ENCODE data around the gene PDIA2.
A peak's percentile ranks its signal among the peaks of the same experiment; 100 is the strongest.

Gene PDIA2

GRCh38 chr16:243348-243747 is 39.6 kb upstream of the PDIA2 start:
- Histone ChIP-seq H4K5ac (ENCODE audit: low read length) (no peak overlapping the region), H3K23ac (ENCODE audit: low read length) (no peak overlapping the region), H3K56ac (ENCODE audit: low read length) (no peak overlapping the region), H3K79me1 (ENCODE audit: low read length) (no peaks in the 10 kb centered on the region), H3K18ac (ENCODE audit: low read length) (no peak overlapping the region), H3K79me2 (ENCODE audit: control insufficient read depth, insufficient read depth, low read length) (no peaks in the 10 kb centered on the region), H2AK5ac (ENCODE audit: low read length) (no peak overlapping the region), H3K9ac (ENCODE audit: low read length) (no peak overlapping the region), H3K4ac (ENCODE audit: low read depth, low read length) (no peak overlapping the region), H3K4me3 (ENCODE audit: low read length) (no peak overlapping the region), H2BK15ac (replicated peaks; ENCODE audit: low read depth) (no peak overlapping the region), H4K8ac (ENCODE audit: low read depth, low read length) (no peak overlapping the region), H3K36me3 (ENCODE audit: control insufficient read depth, insufficient read depth, low read length) (no peaks in the 10 kb centered on the region), H3K27me3 (ENCODE audit: insufficient read depth, low read length, poor library complexity) (no peaks in the 10 kb centered on the region), H2BK5ac (ENCODE audit: low read length) (no peak overlapping the region), H3K27ac (ENCODE audit: low read depth, low read length) (no peak overlapping the region), H3K4me2 (ENCODE audit: low read length) (no peak overlapping the region), H3K4me1 (ENCODE audit: control insufficient read depth, low read depth, low read length) (no peaks in the 10 kb centered on the region), H2BK120ac (ENCODE audit: low read depth, low read length) (no peak overlapping the region)
- no peak for DNase-seq
- WGBS (ENCODE audit: extremely low coverage, insufficient coverage, low lambda C conversion rate) = no CpG with 5 or more reads among the region's 4 CpGs

DNA sequence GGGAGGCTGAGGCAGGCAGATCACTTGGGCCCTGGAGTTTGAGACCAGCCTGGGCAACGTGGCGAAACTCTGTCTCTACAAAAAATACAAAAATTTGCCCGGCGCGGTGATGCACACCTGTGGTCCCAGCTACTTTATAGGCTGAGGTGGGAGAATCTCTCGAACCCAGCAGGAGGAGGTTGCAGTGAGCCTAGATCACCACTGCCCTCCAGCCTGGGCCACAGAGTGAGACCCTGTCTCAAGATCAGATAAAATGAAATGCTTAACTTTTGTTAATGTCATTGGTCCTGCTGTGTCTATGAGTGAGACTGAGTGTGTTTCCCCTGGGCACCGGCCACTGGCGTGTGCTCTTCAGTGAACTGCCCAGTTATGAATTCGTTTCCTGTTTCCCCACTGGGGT is 37.9 kb upstream of the PDIA2 start:
- H2BK15ac ChIP-seq (replicated peaks; ENCODE audit: low read depth) = no peak overlapping the region
- no peak overlapping the region for H2BK5ac ChIP-seq (ENCODE audit: low read length)
- no peaks in the 10 kb centered on the region for H3K79me2 ChIP-seq (ENCODE audit: control insufficient read depth, insufficient read depth, low read length)
- no peak overlapping the region for H4K5ac ChIP-seq (ENCODE audit: low read length)
- H3K4me1 ChIP-seq (ENCODE audit: control insufficient read depth, low read depth, low read length) = no peaks in the 10 kb centered on the region
- no peak overlapping the region for H4K8ac ChIP-seq (ENCODE audit: low read depth, low read length)
- H3K23ac ChIP-seq (ENCODE audit: low read length) = no peak overlapping the region
- no CpG with 5 or more reads among the region's 9 CpGs for WGBS (ENCODE audit: extremely low coverage, insufficient coverage, low lambda C conversion rate)
- H3K27me3 ChIP-seq (ENCODE audit: insufficient read depth, low read length, poor library complexity) = no peaks in the 10 kb centered on the region
- DNase-seq = no peak
- no peak overlapping the region for H3K27ac ChIP-seq (ENCODE audit: low read depth, low read length)
- no peak overlapping the region for H3K4me2 ChIP-seq (ENCODE audit: low read length)
- H3K36me3 ChIP-seq (ENCODE audit: control insufficient read depth, insufficient read depth, low read length) = no peaks in the 10 kb centered on the region
- no peak overlapping the region for H2BK120ac ChIP-seq (ENCODE audit: low read depth, low read length)
- H2AK5ac ChIP-seq (ENCODE audit: low read length) = no peak overlapping the region
- H3K56ac ChIP-seq (ENCODE audit: low read length) = no peak overlapping the region
- H3K9ac ChIP-seq (ENCODE audit: low read length) = no peak overlapping the region
- H3K79me1 ChIP-seq (ENCODE audit: low read length) = no peaks in the 10 kb centered on the region
- no peak overlapping the region for H3K4me3 ChIP-seq (ENCODE audit: low read length)
- no peak overlapping the region for H3K4ac ChIP-seq (ENCODE audit: low read depth, low read length)
- H3K18ac ChIP-seq (ENCODE audit: low read length) = no peak overlapping the region

DNA sequence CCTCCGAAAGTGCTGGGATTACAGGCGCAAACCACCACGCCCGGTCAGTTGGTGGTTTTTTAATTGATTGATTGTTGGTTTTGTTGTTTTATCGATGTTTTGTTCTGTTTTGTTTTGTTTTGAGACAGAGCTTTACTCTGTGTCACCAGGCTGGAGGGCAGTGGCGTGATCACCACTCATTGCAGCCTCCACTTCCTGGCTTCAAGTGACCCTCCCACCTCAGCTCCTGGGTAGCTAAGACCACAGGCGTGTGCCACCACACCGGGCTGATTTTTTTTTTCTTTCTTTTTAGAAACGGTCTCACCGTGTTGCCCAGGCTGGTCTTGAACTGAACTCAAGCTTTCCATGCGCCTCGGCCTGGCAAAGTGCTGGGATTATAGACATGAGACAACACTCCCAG is 35.9 kb upstream of the PDIA2 start:
- H2BK15ac ChIP-seq (replicated peaks; ENCODE audit: low read depth) = no peak overlapping the region
- H3K79me2 ChIP-seq (ENCODE audit: control insufficient read depth, insufficient read depth, low read length) = no peaks in the 10 kb centered on the region
- no peak overlapping the region for H3K4ac ChIP-seq (ENCODE audit: low read depth, low read length)
- no peak overlapping the region for H2BK5ac ChIP-seq (ENCODE audit: low read length)
- H4K8ac ChIP-seq (ENCODE audit: low read depth, low read length) = no peak overlapping the region
- H3K23ac ChIP-seq (ENCODE audit: low read length) = no peak overlapping the region
- DNase-seq = no peak
- H4K5ac ChIP-seq (ENCODE audit: low read length) = no peak overlapping the region
- H3K18ac ChIP-seq (ENCODE audit: low read length) = no peak overlapping the region
- no peak overlapping the region for H3K27ac ChIP-seq (ENCODE audit: low read depth, low read length)
- H3K36me3 ChIP-seq (ENCODE audit: control insufficient read depth, insufficient read depth, low read length) = no peaks in the 10 kb centered on the region
- no peak overlapping the region for H3K4me3 ChIP-seq (ENCODE audit: low read length)
- no peaks in the 10 kb centered on the region for H3K79me1 ChIP-seq (ENCODE audit: low read length)
- no peak overlapping the region for H3K56ac ChIP-seq (ENCODE audit: low read length)
- no peak overlapping the region for H3K9ac ChIP-seq (ENCODE audit: low read length)
- no peak overlapping the region for H2AK5ac ChIP-seq (ENCODE audit: low read length)
- H3K27me3 ChIP-seq (ENCODE audit: insufficient read depth, low read length, poor library complexity) = no peaks in the 10 kb centered on the region
- no peak overlapping the region for H2BK120ac ChIP-seq (ENCODE audit: low read depth, low read length)
- no CpG with 5 or more reads among the region's 12 CpGs for whole genome bisulfite sequencing (ENCODE audit: extremely low coverage, insufficient coverage, low lambda C conversion rate)
- H3K4me1 ChIP-seq (ENCODE audit: control insufficient read depth, low read depth, low read length) = no peaks in the 10 kb centered on the region
- H3K4me2 ChIP-seq (ENCODE audit: low read length) = no peak overlapping the region

- Histone ChIP-seq H3K79me2 (ENCODE audit: control insufficient read depth, insufficient read depth, low read length) (no peaks in the 10 kb centered on the region), H3K4me2 (ENCODE audit: low read length) (no peak overlapping the region), H3K23ac (ENCODE audit: low read length) (no peak overlapping the region), H3K4ac (ENCODE audit: low read depth, low read length) (no peak overlapping the region), H3K4me1 (ENCODE audit: control insufficient read depth, low read depth, low read length) (no peaks in the 10 kb centered on the region), H3K79me1 (ENCODE audit: low read length) (no peaks in the 10 kb centered on the region), H4K5ac (ENCODE audit: low read length) (no peak overlapping the region), H2AK5ac (ENCODE audit: low read length) (no peak overlapping the region), H4K8ac (ENCODE audit: low read depth, low read length) (no peak overlapping the region), H3K27me3 (ENCODE audit: insufficient read depth, low read length, poor library complexity) (no peaks in the 10 kb centered on the region), H3K56ac (ENCODE audit: low read length) (no peak overlapping the region), H3K9ac (ENCODE audit: low read length) (no peak overlapping the region), H3K27ac (ENCODE audit: low read depth, low read length) (no peak overlapping the region), H2BK15ac (replicated peaks; ENCODE audit: low read depth) (no peak overlapping the region), H3K4me3 (ENCODE audit: low read length) (no peak overlapping the region), H3K18ac (ENCODE audit: low read length) (no peak overlapping the region), H2BK120ac (ENCODE audit: low read depth, low read length) (no peak overlapping the region), H2BK5ac (ENCODE audit: low read length) (no peak overlapping the region), H3K36me3 (ENCODE audit: control insufficient read depth, insufficient read depth, low read length) (no peaks in the 10 kb centered on the region)
- no CpG with 5 or more reads among the region's 12 CpGs for WGBS (ENCODE audit: extremely low coverage, insufficient coverage, low lambda C conversion rate)
- no peak for DNase-seq
Observed at GRCh38 chr16:249431-249830, 33.5 kb upstream of the PDIA2 start.

GRCh38 chr16:252366-253337 is 30.3 kb upstream of the PDIA2 start:
- Histone ChIP-seq H3K79me1 (ENCODE audit: low read length) (no peaks in the 10 kb centered on the region), H3K27me3 (ENCODE audit: insufficient read depth, low read length, poor library complexity) (no peaks in the 10 kb centered on the region), H3K27ac (ENCODE audit: low read depth, low read length) (no peak overlapping the region), H3K18ac (ENCODE audit: low read length) (no peak overlapping the region), H3K4me1 (ENCODE audit: control insufficient read depth, low read depth, low read length) (no peaks in the 10 kb centered on the region), H3K4ac (ENCODE audit: low read depth, low read length) (no peak overlapping the region), H4K5ac (ENCODE audit: low read length) (no peak overlapping the region), H4K8ac (ENCODE audit: low read depth, low read length) (no peak overlapping the region), H3K4me2 (ENCODE audit: low read length) (no peak overlapping the region), H2BK5ac (ENCODE audit: low read length) (no peak overlapping the region), H2AK5ac (ENCODE audit: low read length) (no peak overlapping the region), H3K36me3 (ENCODE audit: control insufficient read depth, insufficient read depth, low read length) (peaks cover 3% of the 10 kb centered on the region), H2BK120ac (ENCODE audit: low read depth, low read length) (no peak overlapping the region), H3K23ac (ENCODE audit: low read length) (peak overlapping the region; percentile 57), H3K9ac (ENCODE audit: low read length) (no peak overlapping the region), H2BK15ac (replicated peaks; ENCODE audit: low read depth) (no peak overlapping the region), H3K56ac (ENCODE audit: low read length) (no peak overlapping the region), H3K79me2 (ENCODE audit: control insufficient read depth, insufficient read depth, low read length) (no peaks in the 10 kb centered on the region), H3K4me3 (ENCODE audit: low read length) (no peak overlapping the region)
- no peak for DNase-seq
- WGBS (ENCODE audit: extremely low coverage, insufficient coverage, low lambda C conversion rate) = no CpG with 5 or more reads among the region's 30 CpGs

GRCh38 chr16:253833-254232 is 29.1 kb upstream of the PDIA2 start:
- no peak for DNase-seq

More at GRCh38 chr16:253833-254232, 29.1 kb upstream of the PDIA2 start:
- Histone ChIP-seq H3K4me1 (ENCODE audit: control insufficient read depth, low read depth, low read length) (no peaks in the 10 kb centered on the region), H4K8ac (ENCODE audit: low read depth, low read length) (no peak overlapping the region), H4K5ac (ENCODE audit: low read length) (no peak overlapping the region), H3K27ac (ENCODE audit: low read depth, low read length) (no peak overlapping the region), H3K4ac (ENCODE audit: low read depth, low read length) (no peak overlapping the region), H3K4me2 (ENCODE audit: low read length) (no peak overlapping the region), H2BK5ac (ENCODE audit: low read length) (no peak overlapping the region), H3K79me1 (ENCODE audit: low read length) (no peaks in the 10 kb centered on the region), H2AK5ac (ENCODE audit: low read length) (no peak overlapping the region), H2BK15ac (replicated peaks; ENCODE audit: low read depth) (no peak overlapping the region), H3K79me2 (ENCODE audit: control insufficient read depth, insufficient read depth, low read length) (no peaks in the 10 kb centered on the region), H3K18ac (ENCODE audit: low read length) (no peak overlapping the region), H3K36me3 (ENCODE audit: control insufficient read depth, insufficient read depth, low read length) (peaks cover 3% of the 10 kb centered on the region), H3K9ac (ENCODE audit: low read length) (no peak overlapping the region), H3K4me3 (ENCODE audit: low read length) (no peak overlapping the region), H3K23ac (ENCODE audit: low read length) (no peak overlapping the region), H2BK120ac (ENCODE audit: low read depth, low read length) (no peak overlapping the region), H3K56ac (ENCODE audit: low read length) (no peak overlapping the region), H3K27me3 (ENCODE audit: insufficient read depth, low read length, poor library complexity) (no peaks in the 10 kb centered on the region)
- WGBS (ENCODE audit: extremely low coverage, insufficient coverage, low lambda C conversion rate) = no CpG with 5 or more reads among the region's 6 CpGs
